Measurements from ENCODE around the gene MTX1. TPM values are rescaled to one million over a fixed set of nuclear protein-coding genes. Genes with fewer than 3 reads are reported as not detected.
"Not testable (repeated sequence)": the region's sequence is repeated elsewhere in the genome, so short reads cannot be mapped to it uniquely, and the experiment has no call there.

MTX1 gene
- polyA plus RNA-seq, 1 donor (not counting 4 experiments of a cell fraction or from before 2014, with no cell fraction given) = 43.4 TPM

- Histone ChIP-seq H3K27me3 (ENCODE audit: control insufficient read depth, extremely low read depth, insufficient read depth, low read length) (no peaks in the 10 kb centered on the region), H2AFZ (ENCODE audit: control insufficient read depth, low read length) (no peak overlapping the region), H3K9me3 (ENCODE audit: control insufficient read depth, low read depth, low read length) (no peaks in the 10 kb centered on the region), H4K20me1 (ENCODE audit: control insufficient read depth, extremely low read depth, insufficient read depth, low read length) (no peaks in the 10 kb centered on the region), H3K79me2 (ENCODE audit: control insufficient read depth, insufficient read depth, low read length) (no peaks in the 10 kb centered on the region), H3K9ac (ENCODE audit: control insufficient read depth, extremely low read depth, insufficient read depth, low read length) (no peak overlapping the region), H3K36me3 (ENCODE audit: control insufficient read depth in 2 of 2, extremely low read depth in 1 of 2, insufficient read depth in 2 of 2, low read length in 2 of 2) (no peaks in the 10 kb centered on the region), H3K4me3 (ENCODE audit: control insufficient read depth in 2 of 3, extremely low read depth in 1 of 3, insufficient read depth in 2 of 3, low read depth in 1 of 3, low read length in 3 of 3) (no peak overlapping the region), H3K4me1 (ENCODE audit: control insufficient read depth, extremely low read depth, insufficient read depth, low read length) (no peaks in the 10 kb centered on the region), H3K27ac (ENCODE audit: control insufficient read depth, insufficient read depth, low read length) (no peak overlapping the region), H3K9me1 (ENCODE audit: control insufficient read depth, extremely low read depth, insufficient read depth, low read length) (no peaks in the 10 kb centered on the region), H3K4me2 (ENCODE audit: control insufficient read depth, extremely low read depth, insufficient read depth, low read depth, low read length) (no peak overlapping the region)
- DNase-seq (ENCODE audit: low read depth, low spot score) (no peak), FAIRE-seq (no peak)
- TF ChIP-seq CTCF (optimal IDR thresholded peaks at IDR 0.05 in 1 of 3, IDR thresholded peaks at IDR 0.05 in 1 of 3, conservative IDR thresholded peaks at IDR 0.05 in 1 of 3; ENCODE audit: extremely low read depth in 1 of 3, insufficient read depth in 2 of 3, low read length in 3 of 3) (no peak), EZH2 (IDR thresholded peaks at IDR 0.05; ENCODE audit: low read length) (no peak)
- dilution Hi-C loops (cut with MboI; ENCODE audit: extremely low pct_ligation_motif_present, low sequenced_read_pairs) = no loop called here
Observed at GRCh38 chr1:155160128-155160527, 48.4 kb upstream of the MTX1 start.

GRCh38 chr1:155162631-155163030 lies 45.9 kb upstream of the MTX1 start:
- H3K36me3 ChIP-seq (ENCODE audit: control insufficient read depth in 2 of 2, extremely low read depth in 1 of 2, insufficient read depth in 2 of 2, low read length in 2 of 2); H3K27me3 ChIP-seq (ENCODE audit: control insufficient read depth, extremely low read depth, insufficient read depth, low read length); H4K20me1 ChIP-seq (ENCODE audit: control insufficient read depth, extremely low read depth, insufficient read depth, low read length); DNase-seq (ENCODE audit: low read depth, low spot score); H2AFZ ChIP-seq (ENCODE audit: control insufficient read depth, low read length); H3K4me2 ChIP-seq (ENCODE audit: control insufficient read depth, extremely low read depth, insufficient read depth, low read depth, low read length); H3K4me1 ChIP-seq (ENCODE audit: control insufficient read depth, extremely low read depth, insufficient read depth, low read length); H3K9me3 ChIP-seq (ENCODE audit: control insufficient read depth, low read depth, low read length); FAIRE-seq; H3K79me2 ChIP-seq (ENCODE audit: control insufficient read depth, insufficient read depth, low read length); dilution Hi-C loops (cut with MboI; ENCODE audit: extremely low pct_ligation_motif_present, low sequenced_read_pairs); H3K4me3 ChIP-seq (ENCODE audit: control insufficient read depth in 2 of 3, extremely low read depth in 1 of 3, insufficient read depth in 2 of 3, low read depth in 1 of 3, low read length in 3 of 3); H3K9ac ChIP-seq (ENCODE audit: control insufficient read depth, extremely low read depth, insufficient read depth, low read length); H3K9me1 ChIP-seq (ENCODE audit: control insufficient read depth, extremely low read depth, insufficient read depth, low read length); H3K27ac ChIP-seq (ENCODE audit: control insufficient read depth, insufficient read depth, low read length): not testable (repeated sequence)

- H3K4me2 ChIP-seq (ENCODE audit: control insufficient read depth, extremely low read depth, insufficient read depth, low read depth, low read length); H3K36me3 ChIP-seq (ENCODE audit: control insufficient read depth in 2 of 2, extremely low read depth in 1 of 2, insufficient read depth in 2 of 2, low read length in 2 of 2); DNase-seq (ENCODE audit: low read depth, low spot score); dilution Hi-C loops (cut with MboI; ENCODE audit: extremely low pct_ligation_motif_present, low sequenced_read_pairs); H3K27me3 ChIP-seq (ENCODE audit: control insufficient read depth, extremely low read depth, insufficient read depth, low read length); H3K4me3 ChIP-seq (ENCODE audit: control insufficient read depth in 2 of 3, extremely low read depth in 1 of 3, insufficient read depth in 2 of 3, low read depth in 1 of 3, low read length in 3 of 3); H2AFZ ChIP-seq (ENCODE audit: control insufficient read depth, low read length); H3K27ac ChIP-seq (ENCODE audit: control insufficient read depth, insufficient read depth, low read length); FAIRE-seq; H3K79me2 ChIP-seq (ENCODE audit: control insufficient read depth, insufficient read depth, low read length); H3K4me1 ChIP-seq (ENCODE audit: control insufficient read depth, extremely low read depth, insufficient read depth, low read length); H4K20me1 ChIP-seq (ENCODE audit: control insufficient read depth, extremely low read depth, insufficient read depth, low read length); H3K9me1 ChIP-seq (ENCODE audit: control insufficient read depth, extremely low read depth, insufficient read depth, low read length); H3K9ac ChIP-seq (ENCODE audit: control insufficient read depth, extremely low read depth, insufficient read depth, low read length); H3K9me3 ChIP-seq (ENCODE audit: control insufficient read depth, low read depth, low read length): not testable (repeated sequence)
Observed at GRCh38 chr1:155163785-155164184, 44.7 kb upstream of the MTX1 start.

GRCh38 chr1:155164625-155165024 lies 43.9 kb upstream of the MTX1 start:
- H4K20me1 ChIP-seq (ENCODE audit: control insufficient read depth, extremely low read depth, insufficient read depth, low read length); H3K9me1 ChIP-seq (ENCODE audit: control insufficient read depth, extremely low read depth, insufficient read depth, low read length); H3K4me3 ChIP-seq (ENCODE audit: control insufficient read depth in 2 of 3, extremely low read depth in 1 of 3, insufficient read depth in 2 of 3, low read depth in 1 of 3, low read length in 3 of 3); H2AFZ ChIP-seq (ENCODE audit: control insufficient read depth, low read length); H3K36me3 ChIP-seq (ENCODE audit: control insufficient read depth in 2 of 2, extremely low read depth in 1 of 2, insufficient read depth in 2 of 2, low read length in 2 of 2); FAIRE-seq; H3K79me2 ChIP-seq (ENCODE audit: control insufficient read depth, insufficient read depth, low read length); H3K4me1 ChIP-seq (ENCODE audit: control insufficient read depth, extremely low read depth, insufficient read depth, low read length); DNase-seq (ENCODE audit: low read depth, low spot score); H3K27ac ChIP-seq (ENCODE audit: control insufficient read depth, insufficient read depth, low read length); H3K4me2 ChIP-seq (ENCODE audit: control insufficient read depth, extremely low read depth, insufficient read depth, low read depth, low read length); H3K27me3 ChIP-seq (ENCODE audit: control insufficient read depth, extremely low read depth, insufficient read depth, low read length); H3K9me3 ChIP-seq (ENCODE audit: control insufficient read depth, low read depth, low read length); H3K9ac ChIP-seq (ENCODE audit: control insufficient read depth, extremely low read depth, insufficient read depth, low read length); dilution Hi-C loops (cut with MboI; ENCODE audit: extremely low pct_ligation_motif_present, low sequenced_read_pairs): not testable (repeated sequence)

Measured in keratinocyte (primary cell).